H1 (cell line): ENCODE data around the gene PRKCH. TPM values are rescaled to one million over a fixed set of nuclear protein-coding genes. Genes with fewer than 3 reads are reported as not detected.

Experiments
- CHD7 ChIP-seq: fragments of 300-600 bp; sonication (generic); IDR thresholded peaks from 2 replicates; pipeline ENCODE4 v1.7.1; 2012; ENCODE audit warnings: low read length, moderate library complexity, mild to moderate bottlenecking, inconsistent platforms; ENCODE audit not compliant: insufficient replicate concordance
- JUN ChIP-seq: IDR thresholded peaks from 2 replicates; pipeline ENCODE4 v1.6.1; 2011; ENCODE audit warnings: low read depth, mild to moderate bottlenecking, improper control_type of control experiment, low read length
- TAF7 ChIP-seq: optimal IDR thresholded peaks from 2 replicates; pipeline ENCODE3; 2011; ENCODE audit warnings: low read depth, mild to moderate bottlenecking, inconsistent platforms, low read length, moderate library complexity, borderline replicate concordance
- polyA plus RNA-seq, 7 experiments: library from polyadenylated mRNA; depleted of rRNA in 3 of 7; stranded (reverse) in 5 of 7; unstranded in 2 of 7; fragments of >200 nt in 5 of 7; fragments of 200-250 nt in 2 of 7; gene quantifications; 1 replicate in 5 of 7; 2 replicates in 1 of 7; 4 replicates in 1 of 7; pipeline versions ENCODE4 v1.2.1 to v1.2.3, GENCODE V29; 2011 to 2013; ENCODE audit warnings: missing spikeins in 2 of 7, mixed read lengths in 2 of 7
- total RNA-seq: library from RNA; stranded (reverse); fragmentation: NEBNext Ultra II Directional; extraction: Animal tissue kit (Norgen Biotek cat#: 25700); gene quantifications from 2 replicates; pipeline ENCODE4 v1.2.1, GENCODE V29; 2021

Gene PRKCH
- total and polyA plus RNA-seq, 2 of the 8 experiments (the other 6 are each of a cell fraction or from before 2014, with no cell fraction given): 6.4 to 7.0 TPM

- no peak for TF ChIP-seq CHD7
- no peak for TF ChIP-seq JUN
- no peak for TF ChIP-seq TAF7
Observed at GRCh38 chr14:61494018-61494417, 172.6 kb downstream of the PRKCH start (continued).
